Suprapubic skin (tissue), 4 donors: ENCODE results near the gene PRMT7.

Experiments used
- CTCF ChIP-seq, 2 donors: fragments of 200-600 bp in 1 of 2; fragments of 450-650 bp in 1 of 2; sonication (generic) in 1 of 2; IDR thresholded peaks; one replicate each; pipeline ENCODE4 v1.5.1; 2016 to 2019; ENCODE audit warnings: antibody characterized with exemption in 2 of 2, mild to moderate bottlenecking in 1 of 2, moderate library complexity in 1 of 2
- EP300 ChIP-seq: sonication (generic); formaldehyde crosslinking; IDR thresholded peaks from one replicate; pipeline ENCODE4 v1.6.1; 2017; ENCODE audit warnings: antibody characterized with exemption
- POLR2A ChIP-seq, 2 donors: fragments of 450-650 bp; IDR thresholded peaks; one replicate each; pipeline ENCODE4 v1.6.1; 2017; ENCODE audit warnings: antibody characterized with exemption in 2 of 2, mild to moderate bottlenecking in 2 of 2, moderate library complexity in 2 of 2
- POLR2AphosphoS5 ChIP-seq, 3 donors: sonication (generic); formaldehyde crosslinking; IDR thresholded peaks; one replicate each; pipeline ENCODE4 v1.6.1; 2017; ENCODE audit warnings: antibody characterized with exemption in 3 of 3

DNA sequence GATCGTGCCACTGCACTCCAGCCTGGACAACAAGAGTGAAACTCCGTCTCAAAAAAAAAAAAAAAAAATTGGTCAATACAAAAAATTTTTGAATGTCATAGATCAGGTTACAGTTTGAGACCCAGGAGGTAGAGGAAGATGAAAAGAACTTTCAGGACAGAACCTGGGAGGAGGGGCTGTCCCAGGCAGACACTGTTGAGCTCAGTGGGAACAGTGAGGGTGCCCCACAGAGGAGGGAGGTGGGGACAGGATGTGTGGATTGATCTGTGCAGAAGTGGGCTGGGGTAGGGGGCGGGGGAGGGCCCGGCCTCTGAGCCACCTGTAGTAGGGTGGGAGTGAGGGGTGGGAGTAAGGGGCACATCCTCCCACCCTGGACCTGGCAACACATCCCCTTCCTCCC is 58.3 kb downstream of the PRMT7 start:
- no peak for TF ChIP-seq POLR2A (IDR thresholded peaks at IDR 0.05)
- no peak for TF ChIP-seq POLR2AphosphoS5 (IDR thresholded peaks at IDR 0.05)
- no peak for TF ChIP-seq CTCF (IDR thresholded peaks at IDR 0.05)
- no peak for TF ChIP-seq EP300
